ENCODE measurements around the gene CREB3L4.
"Not testable (repeated sequence)": the region's sequence is repeated elsewhere in the genome, so short reads cannot be mapped to it uniquely, and the experiment has no call there.

Gene CREB3L4

DNA sequence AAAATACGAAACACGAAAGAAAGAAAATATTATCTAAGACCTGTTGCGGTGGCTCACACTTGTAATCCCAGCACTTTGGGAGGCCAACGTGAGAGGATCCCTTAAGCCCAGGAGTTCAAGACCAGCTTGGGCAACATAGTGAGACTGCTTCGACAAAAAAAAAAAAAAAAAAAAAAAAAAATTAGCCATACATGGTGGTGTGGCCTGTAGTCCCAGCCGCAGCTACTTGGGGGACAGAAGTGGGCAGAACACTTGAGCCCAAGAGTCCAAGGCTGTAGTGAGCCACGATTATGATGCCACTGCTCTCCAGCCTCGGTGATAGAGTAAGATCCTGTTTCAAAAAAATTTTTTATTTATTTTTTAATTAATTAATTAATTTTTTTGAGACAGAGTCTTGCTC lies 19.9 kb downstream of the CREB3L4 start:
- DNase-seq: no peak

DNA sequence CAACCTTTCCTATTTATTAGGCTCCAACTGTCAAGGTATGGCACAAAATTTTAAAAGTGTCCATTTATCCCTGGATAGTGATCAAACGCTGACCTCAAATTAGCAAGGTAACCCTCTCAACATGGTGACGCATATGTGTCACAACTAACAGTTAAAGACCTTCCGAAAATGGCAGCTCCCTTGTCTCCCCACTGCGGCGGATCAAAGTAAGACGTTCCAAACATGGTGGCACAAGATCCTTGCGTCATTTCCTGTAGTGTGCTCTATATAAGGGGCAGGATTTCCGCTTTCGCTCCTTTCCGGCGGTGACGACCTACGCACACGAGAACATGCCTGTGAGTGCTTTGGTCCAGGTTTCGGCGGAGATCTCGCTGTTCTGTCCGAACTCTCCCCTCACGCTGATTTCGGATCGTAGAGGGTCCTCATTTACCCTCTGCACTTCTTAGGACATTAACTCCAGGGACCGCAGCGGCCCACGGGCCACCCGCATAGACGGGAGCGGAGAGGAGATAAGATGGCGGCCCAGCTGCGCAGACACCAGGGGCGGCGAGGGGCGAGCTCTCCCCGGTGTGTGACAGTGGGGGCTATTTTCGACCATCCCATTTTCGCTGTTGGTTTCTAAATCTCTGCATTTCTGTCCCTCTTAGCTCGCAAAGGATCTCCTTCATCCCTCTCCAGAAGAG lies 22.9 kb downstream of the CREB3L4 start, which contains the start of gene RPS27:
Gene RPS27, plus strand, starts transcription at position 295 of the 683 bp plus-strand sequence. Its CDS starts 35 bp downstream, at position 330.
- DNase-seq: peak; percentile 99

DNA sequence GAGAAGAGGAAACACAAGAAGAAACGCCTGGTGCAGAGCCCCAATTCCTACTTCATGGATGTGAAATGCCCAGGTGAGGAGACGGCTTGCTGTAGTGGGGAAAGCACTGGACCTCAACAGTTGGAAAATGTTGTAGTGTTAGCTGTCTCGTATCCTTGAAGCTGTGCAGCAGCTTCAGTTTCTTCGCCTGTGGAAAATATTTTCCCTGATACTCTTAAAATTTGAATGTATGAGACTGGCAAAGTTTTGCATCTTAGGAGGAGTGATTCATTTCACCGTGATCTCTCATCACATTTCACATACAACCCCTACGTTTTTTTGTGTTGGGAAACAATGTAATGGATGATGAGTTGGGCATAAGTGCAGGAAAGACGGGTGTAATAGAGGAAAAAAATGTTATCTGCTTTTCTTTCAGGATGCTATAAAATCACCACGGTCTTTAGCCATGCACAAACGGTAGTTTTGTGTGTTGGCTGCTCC lies 23.5 kb downstream of the CREB3L4 start:
- DNase-seq: no peak

DNA sequence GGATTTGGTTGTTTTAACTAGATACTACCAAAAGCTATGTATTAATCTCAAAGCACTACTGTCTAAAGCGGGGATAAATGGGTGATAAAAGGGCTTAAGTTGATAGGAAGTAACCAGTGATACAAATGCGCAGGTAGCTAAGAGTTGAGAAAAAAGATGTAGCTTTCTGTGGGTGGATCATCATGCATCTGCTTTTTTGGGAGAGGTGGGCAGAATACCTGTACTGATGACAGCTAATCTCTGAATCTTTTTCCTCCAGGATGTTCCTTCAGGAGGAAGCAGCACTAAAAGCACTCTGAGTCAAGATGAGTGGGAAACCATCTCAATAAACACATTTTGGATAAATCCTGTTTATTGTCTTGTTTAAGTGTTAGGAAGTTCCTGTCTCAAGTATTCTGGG lies 24.1 kb downstream of the CREB3L4 start:
- no peak for DNase-seq

DNA sequence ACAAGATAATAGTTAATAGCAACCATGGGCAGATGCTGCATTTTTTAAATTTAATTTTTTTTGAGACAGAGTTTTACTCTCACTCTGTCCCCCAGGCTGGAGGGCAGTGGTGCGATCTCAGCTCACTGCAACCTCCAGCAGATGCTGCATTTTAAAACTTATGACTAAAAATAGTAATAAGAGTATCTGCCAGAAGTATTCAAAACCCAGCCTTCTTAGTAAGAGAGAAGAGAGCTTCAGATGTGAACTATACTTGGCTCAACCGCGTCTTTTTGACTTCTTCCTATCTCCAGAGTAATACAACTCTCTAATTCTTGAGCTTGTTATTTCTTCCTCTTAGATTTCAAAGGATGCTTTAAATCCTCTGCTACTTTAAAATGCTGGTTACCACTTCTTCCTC lies 27.5 kb downstream of the CREB3L4 start:
- DNase-seq: no peak

DNA sequence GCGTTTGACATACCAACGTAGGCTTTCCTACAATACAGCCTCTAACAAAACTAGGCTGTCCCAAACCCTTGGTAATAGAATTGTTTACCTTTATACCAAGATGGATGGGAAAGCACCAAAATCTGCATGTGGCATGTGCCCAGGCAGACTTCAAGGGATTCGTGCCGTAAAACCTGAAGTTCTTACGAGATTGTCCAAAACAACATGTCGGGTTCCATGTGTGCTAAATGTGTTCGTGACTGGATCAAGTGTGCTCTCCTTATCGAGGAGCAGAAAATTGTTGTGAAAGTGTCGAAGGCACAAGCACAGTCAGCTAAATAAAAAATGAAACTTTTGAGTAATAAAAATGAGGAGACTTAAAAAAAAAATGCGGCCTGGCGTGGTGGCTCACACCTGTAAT lies 27.9 kb downstream of the CREB3L4 start:
- DNase-seq: no peak

DNA sequence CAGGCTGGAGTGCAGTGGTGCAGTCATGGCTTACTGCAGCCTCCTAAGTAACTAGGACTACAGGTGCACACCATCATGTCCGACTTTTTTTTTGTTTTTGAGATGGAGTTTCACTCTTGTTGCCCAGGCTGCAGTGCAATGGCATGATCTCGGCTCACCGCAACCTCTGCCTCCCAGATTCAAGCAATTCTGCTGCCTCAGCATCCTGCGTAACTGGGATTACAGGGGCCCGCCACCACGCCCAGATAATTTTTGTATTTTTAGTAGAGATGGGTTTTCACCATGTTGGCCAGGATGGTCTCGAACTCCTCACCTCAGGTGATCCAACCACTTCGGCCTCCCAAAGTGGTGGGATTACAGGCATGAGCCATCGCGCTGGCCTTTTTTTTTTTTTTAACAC lies 29.2 kb downstream of the CREB3L4 start:
- DNase-seq: not testable (repeated sequence)

DNA sequence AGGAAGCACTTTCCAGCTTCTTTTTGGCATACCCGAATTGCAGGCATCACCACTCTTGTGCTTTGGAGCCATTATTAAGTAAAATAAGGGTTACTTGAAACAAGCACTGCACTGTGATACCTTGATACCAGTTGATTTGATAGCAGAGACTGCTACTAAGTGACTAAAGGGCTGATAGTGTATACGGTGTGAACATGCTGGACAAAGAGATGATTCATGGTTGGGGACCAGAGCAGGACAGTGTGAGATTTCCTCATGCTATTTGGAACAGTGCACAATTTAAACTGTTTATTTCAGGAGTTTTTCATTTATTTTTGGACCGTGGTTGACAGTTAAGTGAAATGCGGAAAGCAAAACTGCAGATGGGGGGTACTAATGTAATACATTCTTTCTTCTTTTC lies 32.7 kb downstream of the CREB3L4 start:
- no peak for DNase-seq

DNA sequence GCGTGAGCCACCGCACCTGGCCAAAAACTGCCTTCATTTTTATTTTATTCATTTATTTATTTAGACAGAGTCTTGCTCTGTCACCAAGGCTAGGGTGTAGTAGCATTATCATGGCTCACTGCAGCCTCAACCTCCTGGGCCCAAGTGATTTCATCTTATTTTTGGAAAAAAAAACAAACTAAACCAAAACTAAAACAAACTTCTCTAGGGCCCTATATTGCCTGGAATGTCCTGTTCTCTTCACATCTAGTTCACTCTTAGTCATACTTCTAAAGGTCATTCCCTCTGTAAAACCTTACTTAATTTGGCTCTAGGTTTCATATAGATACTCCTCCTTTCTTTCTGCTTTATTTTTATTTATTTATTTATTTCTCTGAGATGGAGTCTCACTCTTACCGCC lies 38.4 kb downstream of the CREB3L4 start:
- DNase-seq: no peak

DNA sequence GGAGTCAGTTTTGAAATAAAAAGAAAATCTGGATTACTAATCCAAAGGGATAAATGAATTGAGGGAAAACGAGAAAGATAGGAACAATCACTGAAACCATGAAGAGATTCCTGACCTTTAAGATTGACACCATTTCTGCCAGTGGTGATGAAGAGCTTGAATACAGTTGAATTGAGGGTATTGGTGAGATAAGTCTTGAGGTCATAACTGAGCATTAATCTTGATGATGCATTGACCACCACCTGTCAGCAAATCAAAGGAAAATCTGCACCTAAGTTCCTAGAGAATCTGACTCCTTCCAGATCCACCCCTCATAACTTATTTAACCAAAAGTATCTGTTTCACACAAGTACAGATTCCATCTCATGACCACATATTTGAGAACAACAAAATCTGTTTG lies 44.4 kb downstream of the CREB3L4 start:
- no peak for DNase-seq

DNA sequence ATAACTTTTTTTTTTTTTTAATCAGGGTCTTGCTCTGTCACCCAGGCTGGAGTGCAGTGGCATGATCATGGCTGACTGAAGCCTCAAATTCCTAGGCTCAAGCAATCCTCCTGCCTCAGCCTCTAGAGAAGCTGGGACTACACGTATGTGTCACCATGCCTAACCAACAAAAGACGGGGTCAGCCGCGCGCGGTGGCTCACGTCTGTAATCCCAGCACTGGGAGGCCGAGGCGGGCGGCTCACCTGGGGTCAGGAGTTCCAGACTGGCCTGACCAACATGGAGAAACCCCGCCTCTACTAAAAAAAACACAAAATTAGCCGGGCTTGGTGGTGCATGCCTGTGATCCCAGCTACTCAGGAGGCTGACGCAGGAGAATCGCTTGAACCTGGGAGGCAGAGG lies 44.8 kb downstream of the CREB3L4 start:
- not testable (repeated sequence) for DNase-seq

DNA sequence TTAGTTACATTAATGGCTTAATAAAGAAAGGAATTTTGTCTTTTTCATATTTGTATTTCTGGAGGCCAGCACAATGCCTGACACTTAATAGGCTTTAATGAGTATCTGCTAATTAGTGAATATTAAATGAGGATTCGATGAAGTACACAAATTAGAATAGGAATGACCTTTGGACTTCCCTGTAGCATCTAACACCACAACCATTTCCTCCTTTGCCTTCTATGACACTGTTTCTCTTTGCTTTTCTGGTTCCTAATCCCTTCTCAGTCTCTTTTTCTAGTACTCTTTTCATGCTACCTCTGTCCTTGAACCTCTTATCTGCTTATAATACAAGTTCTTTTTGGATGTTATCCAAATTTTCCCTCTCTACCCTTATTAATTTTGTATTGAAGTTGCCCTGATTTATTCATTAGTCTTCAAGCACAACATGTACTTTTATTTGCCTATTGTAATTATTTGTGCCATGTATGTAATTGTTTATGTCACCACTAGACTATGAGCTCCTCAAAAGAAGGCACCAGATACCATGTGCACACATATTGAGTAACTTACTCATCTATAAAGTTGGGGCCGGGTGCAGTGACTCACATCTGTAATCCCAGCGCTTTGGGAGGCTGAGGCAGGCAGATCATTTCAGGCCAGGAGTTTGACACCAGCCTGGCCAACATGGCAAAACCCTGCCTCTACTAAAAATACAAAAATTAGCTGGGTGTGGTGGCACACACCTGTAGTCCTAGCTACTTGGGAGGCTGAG lies 46.6 kb downstream of the CREB3L4 start:
- DNase-seq: no peak

DNA sequence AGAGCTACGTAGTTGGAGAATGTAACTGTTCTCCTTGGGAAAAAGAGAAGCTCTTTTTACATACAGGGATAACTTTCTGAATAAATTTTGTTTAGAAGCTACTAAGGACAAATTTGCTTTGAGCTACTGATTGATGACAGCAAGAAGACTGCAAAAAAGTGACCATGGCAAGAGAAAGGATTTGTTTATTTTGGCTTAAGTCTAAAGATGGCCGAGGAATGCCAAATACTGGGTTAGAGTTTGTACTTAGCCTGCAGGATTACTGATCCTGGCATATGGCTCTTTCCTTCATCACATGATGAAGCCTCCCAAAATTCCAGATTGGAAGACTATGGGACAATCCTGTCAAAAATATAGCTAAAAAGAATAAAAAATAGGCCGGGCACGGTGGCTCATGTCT lies 51.6 kb downstream of the CREB3L4 start:
- no peak for DNase-seq

DNA sequence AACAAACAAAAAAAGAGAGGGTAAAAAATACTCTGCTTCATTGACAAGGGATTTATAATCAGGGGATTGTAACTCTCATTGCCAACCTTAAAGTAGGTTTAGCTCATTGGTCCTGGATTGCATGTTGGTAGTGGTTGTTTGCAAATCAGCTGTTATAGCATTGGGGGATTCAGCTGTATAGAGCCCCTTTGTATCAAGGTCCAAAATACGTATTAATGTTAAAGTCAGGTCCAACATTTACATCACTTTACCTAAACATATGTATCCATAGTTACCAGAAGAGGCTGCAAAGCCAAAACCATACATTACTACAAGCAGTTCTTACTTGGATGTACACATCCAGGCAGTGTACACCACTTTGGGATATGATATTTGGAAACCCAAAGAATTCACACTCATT lies 52.2 kb downstream of the CREB3L4 start:
- DNase-seq: no peak

All from SHP77 treated with DMSO at 0.1 percent for 48 hours (cell line).